ENCODE data around the gene APBB1IP. TPM values are rescaled to one million over a fixed set of nuclear protein-coding genes. Genes with fewer than 3 reads are reported as not detected.

The APBB1IP gene
- total RNA-seq, 1 donor from 2014 or later = 0.48 TPM

GRCh38 chr10:26479766-26480492, 41.8 kb downstream of the APBB1IP start:
- no peak for DNase-seq (ENCODE audit: extremely low spot score, unreplicated experiment)
- H3K27me3 Mint-ChIP-seq = no peaks in the 10 kb centered on the region
- H3K27ac Mint-ChIP-seq = no peak overlapping the region
- TF ChIP-seq, protein P1, sequence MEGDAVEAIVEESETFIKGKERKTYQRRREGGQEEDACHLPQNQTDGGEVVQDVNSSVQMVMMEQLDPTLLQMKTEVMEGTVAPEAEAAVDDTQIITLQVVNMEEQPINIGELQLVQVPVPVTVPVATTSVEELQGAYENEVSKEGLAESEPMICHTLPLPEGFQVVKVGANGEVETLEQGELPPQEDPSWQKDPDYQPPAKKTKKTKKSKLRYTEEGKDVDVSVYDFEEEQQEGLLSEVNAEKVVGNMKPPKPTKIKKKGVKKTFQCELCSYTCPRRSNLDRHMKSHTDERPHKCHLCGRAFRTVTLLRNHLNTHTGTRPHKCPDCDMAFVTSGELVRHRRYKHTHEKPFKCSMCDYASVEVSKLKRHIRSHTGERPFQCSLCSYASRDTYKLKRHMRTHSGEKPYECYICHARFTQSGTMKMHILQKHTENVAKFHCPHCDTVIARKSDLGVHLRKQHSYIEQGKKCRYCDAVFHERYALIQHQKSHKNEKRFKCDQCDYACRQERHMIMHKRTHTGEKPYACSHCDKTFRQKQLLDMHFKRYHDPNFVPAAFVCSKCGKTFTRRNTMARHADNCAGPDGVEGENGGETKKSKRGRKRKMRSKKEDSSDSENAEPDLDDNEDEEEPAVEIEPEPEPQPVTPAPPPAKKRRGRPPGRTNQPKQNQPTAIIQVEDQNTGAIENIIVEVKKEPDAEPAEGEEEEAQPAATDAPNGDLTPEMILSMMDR (conservative IDR thresholded peaks at IDR 0.05) = no peak
- H3K4me1 Mint-ChIP-seq (ENCODE audit: unreplicated experiment) = no peaks in the 10 kb centered on the region
- H3K9me3 Mint-ChIP-seq = no peaks in the 10 kb centered on the region
- H3K36me3 Mint-ChIP-seq = no peaks in the 10 kb centered on the region
- no peak overlapping the region for H3K4me3 Mint-ChIP-seq

- H3K4me3 Mint-ChIP-seq = no peak overlapping the region
- TF ChIP-seq, protein P1 (conservative IDR thresholded peaks at IDR 0.05) = no peak
- H3K36me3 Mint-ChIP-seq = no peaks in the 10 kb centered on the region
- no peak overlapping the region for H3K27ac Mint-ChIP-seq
- no peaks in the 10 kb centered on the region for H3K27me3 Mint-ChIP-seq
- peaks cover 6% of the 10 kb centered on the region for H3K4me1 Mint-ChIP-seq (ENCODE audit: unreplicated experiment)
- H3K9me3 Mint-ChIP-seq = no peaks in the 10 kb centered on the region
- no peak for DNase-seq (ENCODE audit: extremely low spot score, unreplicated experiment)
These were observed 43.2 kb downstream of the APBB1IP start for GRCh38 chr10:26481315-26481692.

GRCh38 chr10:26481914-26482550, 43.9 kb downstream of the APBB1IP start:
- TF ChIP-seq, protein P1 (conservative IDR thresholded peaks at IDR 0.05) = no peak
- H3K27ac Mint-ChIP-seq = no peak overlapping the region
- H3K27me3 Mint-ChIP-seq = no peaks in the 10 kb centered on the region
- peaks cover 7% of the 10 kb centered on the region for H3K4me1 Mint-ChIP-seq (ENCODE audit: unreplicated experiment)
- H3K4me3 Mint-ChIP-seq = no peak overlapping the region
- DNase-seq (ENCODE audit: extremely low spot score, unreplicated experiment) = no peak
- H3K36me3 Mint-ChIP-seq = no peaks in the 10 kb centered on the region
- H3K9me3 Mint-ChIP-seq = no peaks in the 10 kb centered on the region

GRCh38 chr10:26483554-26483953, 45.4 kb downstream of the APBB1IP start:
- H3K27ac Mint-ChIP-seq = no peak overlapping the region
- H3K36me3 Mint-ChIP-seq = no peaks in the 10 kb centered on the region
- H3K4me1 Mint-ChIP-seq (ENCODE audit: unreplicated experiment) = peaks cover 13% of the 10 kb centered on the region
- no peaks in the 10 kb centered on the region for H3K9me3 Mint-ChIP-seq
- TF ChIP-seq, protein P1 (conservative IDR thresholded peaks at IDR 0.05) = no peak
- H3K27me3 Mint-ChIP-seq = no peaks in the 10 kb centered on the region
- no peak for DNase-seq (ENCODE audit: extremely low spot score, unreplicated experiment)
- no peak overlapping the region for H3K4me3 Mint-ChIP-seq

DNA sequence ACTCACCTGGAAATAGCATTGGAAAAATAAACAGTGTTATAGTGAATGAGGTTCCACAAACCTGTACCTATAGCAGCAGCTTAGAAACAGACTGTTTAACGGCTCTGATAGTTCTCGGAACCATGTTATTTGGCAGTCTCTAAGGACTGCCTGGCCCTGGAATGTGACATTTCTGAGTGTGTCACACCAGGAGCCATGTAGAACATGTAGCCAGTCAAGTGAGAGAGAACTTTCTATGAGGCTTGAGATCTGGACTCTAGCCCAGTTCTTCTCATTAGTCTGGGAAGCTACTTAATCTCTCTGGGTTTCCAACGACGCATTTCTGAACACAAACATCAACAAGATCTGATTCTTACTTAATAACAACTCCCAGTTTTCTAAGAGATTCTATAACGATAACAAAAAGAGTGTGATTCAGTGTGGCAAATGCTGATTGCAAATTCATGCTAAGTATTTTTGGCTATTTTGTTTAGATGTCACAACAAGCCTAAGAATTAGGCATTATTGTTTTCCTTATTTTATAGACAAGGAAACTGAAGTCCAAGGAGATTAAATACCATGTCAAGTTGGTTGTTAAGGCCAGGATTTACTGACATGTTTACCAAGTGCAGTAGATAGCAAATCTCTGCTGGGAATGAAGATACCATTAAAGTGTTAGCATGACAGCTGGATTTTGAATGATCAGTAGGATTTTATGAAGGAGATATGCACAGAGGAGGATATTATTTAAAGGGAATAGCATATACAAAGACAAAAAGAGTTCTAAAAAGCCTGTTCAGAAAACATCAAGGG, 47.2 kb downstream of the APBB1IP start:
- DNase-seq (ENCODE audit: extremely low spot score, unreplicated experiment) = no peak
- Mint-ChIP-seq H3K9me3 (no peaks in the 10 kb centered on the region), H3K27me3 (no peaks in the 10 kb centered on the region), H3K27ac (no peak overlapping the region), H3K4me1 (ENCODE audit: unreplicated experiment) (peaks cover 13% of the 10 kb centered on the region), H3K4me3 (no peak overlapping the region), H3K36me3 (no peaks in the 10 kb centered on the region)
- TF ChIP-seq, protein P1 (conservative IDR thresholded peaks at IDR 0.05) = no peak
